Measurements from ENCODE around the gene MRPL52. TPM values are rescaled to one million over a fixed set of nuclear protein-coding genes. Genes with fewer than 3 reads are reported as not detected.

The MRPL52 gene
- total and polyA plus RNA-seq, 2 of the 13 experiments (the other 11 are each of a cell fraction or from before 2014, with no cell fraction given), result 118 to 329 TPM

DNA sequence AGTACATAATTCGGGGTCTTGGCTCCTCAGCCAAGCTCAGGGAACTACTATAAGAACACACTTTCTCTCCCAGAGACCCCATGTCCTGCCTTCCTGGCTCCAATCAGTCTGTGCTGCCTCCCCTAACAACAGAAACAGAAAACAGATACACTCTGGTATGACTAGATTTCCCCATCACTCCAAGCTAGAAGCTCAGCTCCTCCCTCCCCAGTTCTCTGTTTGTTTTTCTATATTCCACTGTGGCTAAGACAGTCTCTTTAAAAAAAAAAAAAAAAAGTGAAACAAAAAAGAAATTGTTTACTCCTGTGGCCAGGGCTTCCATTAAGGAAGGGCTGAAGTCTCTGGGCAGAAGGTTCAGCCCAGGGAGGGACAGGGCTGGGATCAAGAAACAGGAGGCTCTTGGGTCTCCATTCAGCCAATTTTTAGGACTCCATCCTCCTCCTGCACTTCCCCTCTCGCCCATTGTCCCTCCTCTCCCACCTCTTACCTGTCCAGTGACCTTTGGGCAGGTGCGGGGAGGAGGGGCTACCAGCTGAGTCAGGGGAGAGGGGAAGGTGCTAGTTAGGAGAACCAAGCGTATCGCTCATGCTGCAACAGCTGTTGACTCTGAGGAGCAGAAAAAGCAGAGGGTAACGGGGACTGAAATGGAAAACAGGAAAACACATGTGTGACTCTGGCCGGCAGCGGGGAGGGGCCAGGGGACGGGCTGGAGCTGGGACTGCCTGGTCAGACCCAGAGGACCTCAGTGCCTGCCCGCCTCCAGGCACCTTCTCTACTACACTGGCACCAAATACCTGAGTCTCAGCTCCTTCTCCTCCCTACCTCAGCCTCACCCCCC lies 10.3 kb upstream of the MRPL52 start (continued):
- TF ChIP-seq, protein P1, sequence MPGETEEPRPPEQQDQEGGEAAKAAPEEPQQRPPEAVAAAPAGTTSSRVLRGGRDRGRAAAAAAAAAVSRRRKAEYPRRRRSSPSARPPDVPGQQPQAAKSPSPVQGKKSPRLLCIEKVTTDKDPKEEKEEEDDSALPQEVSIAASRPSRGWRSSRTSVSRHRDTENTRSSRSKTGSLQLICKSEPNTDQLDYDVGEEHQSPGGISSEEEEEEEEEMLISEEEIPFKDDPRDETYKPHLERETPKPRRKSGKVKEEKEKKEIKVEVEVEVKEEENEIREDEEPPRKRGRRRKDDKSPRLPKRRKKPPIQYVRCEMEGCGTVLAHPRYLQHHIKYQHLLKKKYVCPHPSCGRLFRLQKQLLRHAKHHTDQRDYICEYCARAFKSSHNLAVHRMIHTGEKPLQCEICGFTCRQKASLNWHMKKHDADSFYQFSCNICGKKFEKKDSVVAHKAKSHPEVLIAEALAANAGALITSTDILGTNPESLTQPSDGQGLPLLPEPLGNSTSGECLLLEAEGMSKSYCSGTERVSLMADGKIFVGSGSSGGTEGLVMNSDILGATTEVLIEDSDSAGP (CRISPR knock-in tag; IDR thresholded peaks at IDR 0.05; ENCODE audit: borderline replicate concordance), result peak; percentile 66; the same call in 1 of the 2 replicates
- no peak for TF ChIP-seq ZFP82 (CRISPR knock-in tag; IDR thresholded peaks at IDR 0.05; ENCODE audit: borderline replicate concordance)
- no peak for TF ChIP-seq ZNF460 (CRISPR knock-in tag; IDR thresholded peaks at IDR 0.05; ENCODE audit: borderline replicate concordance)
- TF ChIP-seq ZMYM2 (CRISPR knock-in tag; IDR thresholded peaks at IDR 0.05), result no peak
- no peak for TF ChIP-seq ZNF879 (CRISPR knock-in tag; IDR thresholded peaks at IDR 0.05)
- no peak for TF ChIP-seq NKX3-1 (CRISPR knock-in tag; IDR thresholded peaks at IDR 0.05)
- no peak for TF ChIP-seq ZNF567 (CRISPR knock-in tag; IDR thresholded peaks at IDR 0.05; ENCODE audit: borderline replicate concordance)
- no peak for TF ChIP-seq ZBTB1 (CRISPR knock-in tag; IDR thresholded peaks at IDR 0.05; ENCODE audit: borderline replicate concordance)
- TF ChIP-seq, protein P2, sequence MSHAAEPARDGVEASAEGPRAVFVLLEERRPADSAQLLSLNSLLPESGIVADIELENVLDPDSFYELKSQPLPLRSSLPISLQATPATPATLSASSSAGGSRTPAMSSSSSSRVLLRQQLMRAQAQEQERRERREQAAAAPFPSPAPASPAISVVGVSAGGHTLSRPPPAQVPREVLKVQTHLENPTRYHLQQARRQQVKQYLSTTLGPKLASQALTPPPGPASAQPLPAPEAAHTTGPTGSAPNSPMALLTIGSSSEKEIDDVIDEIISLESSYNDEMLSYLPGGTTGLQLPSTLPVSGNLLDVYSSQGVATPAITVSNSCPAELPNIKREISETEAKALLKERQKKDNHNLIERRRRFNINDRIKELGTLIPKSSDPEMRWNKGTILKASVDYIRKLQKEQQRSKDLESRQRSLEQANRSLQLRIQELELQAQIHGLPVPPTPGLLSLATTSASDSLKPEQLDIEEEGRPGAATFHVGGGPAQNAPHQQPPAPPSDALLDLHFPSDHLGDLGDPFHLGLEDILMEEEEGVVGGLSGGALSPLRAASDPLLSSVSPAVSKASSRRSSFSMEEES (CRISPR knock-in tag; IDR thresholded peaks at IDR 0.05), result no peak
- TF ChIP-seq, protein P3, sequence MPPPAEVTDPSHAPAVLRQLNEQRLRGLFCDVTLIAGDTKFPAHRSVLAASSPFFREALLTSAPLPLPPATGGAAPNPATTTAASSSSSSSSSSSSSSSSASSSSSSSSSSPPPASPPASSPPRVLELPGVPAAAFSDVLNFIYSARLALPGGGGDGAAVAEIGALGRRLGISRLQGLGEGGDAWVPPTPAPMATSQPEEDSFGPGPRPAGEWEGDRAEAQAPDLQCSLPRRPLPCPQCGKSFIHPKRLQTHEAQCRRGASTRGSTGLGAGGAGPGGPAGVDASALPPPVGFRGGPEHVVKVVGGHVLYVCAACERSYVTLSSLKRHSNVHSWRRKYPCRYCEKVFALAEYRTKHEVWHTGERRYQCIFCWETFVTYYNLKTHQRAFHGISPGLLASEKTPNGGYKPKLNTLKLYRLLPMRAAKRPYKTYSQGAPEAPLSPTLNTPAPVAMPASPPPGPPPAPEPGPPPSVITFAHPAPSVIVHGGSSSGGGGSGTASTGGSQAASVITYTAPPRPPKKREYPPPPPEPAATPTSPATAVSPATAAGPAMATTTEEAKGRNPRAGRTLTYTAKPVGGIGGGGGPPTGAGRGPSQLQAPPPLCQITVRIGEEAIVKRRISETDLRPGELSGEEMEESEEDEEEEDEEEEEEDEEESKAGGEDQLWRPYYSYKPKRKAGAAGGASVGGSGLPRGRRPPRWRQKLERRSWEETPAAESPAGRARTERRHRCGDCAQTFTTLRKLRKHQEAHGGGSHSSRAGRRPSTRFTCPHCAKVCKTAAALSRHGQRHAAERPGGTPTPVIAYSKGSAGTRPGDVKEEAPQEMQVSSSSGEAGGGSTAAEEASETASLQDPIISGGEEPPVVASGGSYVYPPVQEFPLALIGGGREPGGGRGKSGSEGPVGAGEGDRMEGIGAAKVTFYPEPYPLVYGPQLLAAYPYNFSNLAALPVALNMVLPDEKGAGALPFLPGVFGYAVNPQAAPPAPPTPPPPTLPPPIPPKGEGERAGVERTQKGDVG (CRISPR knock-in tag; IDR thresholded peaks at IDR 0.05; ENCODE audit: borderline replicate concordance), result no peak
- no peak for TF ChIP-seq ZNF773 (CRISPR knock-in tag; IDR thresholded peaks at IDR 0.05; ENCODE audit: borderline replicate concordance)
- no peak for TF ChIP-seq FOXJ3 (CRISPR knock-in tag; IDR thresholded peaks at IDR 0.05; ENCODE audit: borderline replicate concordance)
- TF ChIP-seq SETDB1 (CRISPR knock-in tag; IDR thresholded peaks at IDR 0.05; ENCODE audit: borderline replicate concordance), result no peak
- no peak for TF ChIP-seq ZNF33B (CRISPR knock-in tag; IDR thresholded peaks at IDR 0.05)
- no peak for TF ChIP-seq ZNF124 (CRISPR knock-in tag; IDR thresholded peaks at IDR 0.05)
- peak; percentile 35; the same call in 1 of the 3 replicates for TF ChIP-seq MXI1 (IDR thresholded peaks at IDR 0.05; ENCODE audit: borderline replicate concordance, low read depth, low read length)
- TF ChIP-seq, protein P4, sequence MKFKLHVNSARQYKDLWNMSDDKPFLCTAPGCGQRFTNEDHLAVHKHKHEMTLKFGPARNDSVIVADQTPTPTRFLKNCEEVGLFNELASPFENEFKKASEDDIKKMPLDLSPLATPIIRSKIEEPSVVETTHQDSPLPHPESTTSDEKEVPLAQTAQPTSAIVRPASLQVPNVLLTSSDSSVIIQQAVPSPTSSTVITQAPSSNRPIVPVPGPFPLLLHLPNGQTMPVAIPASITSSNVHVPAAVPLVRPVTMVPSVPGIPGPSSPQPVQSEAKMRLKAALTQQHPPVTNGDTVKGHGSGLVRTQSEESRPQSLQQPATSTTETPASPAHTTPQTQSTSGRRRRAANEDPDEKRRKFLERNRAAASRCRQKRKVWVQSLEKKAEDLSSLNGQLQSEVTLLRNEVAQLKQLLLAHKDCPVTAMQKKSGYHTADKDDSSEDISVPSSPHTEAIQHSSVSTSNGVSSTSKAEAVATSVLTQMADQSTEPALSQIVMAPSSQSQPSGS (CRISPR knock-in tag; IDR thresholded peaks at IDR 0.05), result no peak
- TF ChIP-seq SAP130 (CRISPR knock-in tag; IDR thresholded peaks at IDR 0.05; ENCODE audit: low read depth), result peak; percentile 70
- TF ChIP-seq THAP11 (CRISPR knock-in tag; IDR thresholded peaks at IDR 0.05), result no peak
- no peak for TF ChIP-seq ELF4 (CRISPR knock-in tag; IDR thresholded peaks at IDR 0.05; ENCODE audit: borderline replicate concordance)
- no peak; the same call in 1 of the 2 replicates for TF ChIP-seq PITX1 (CRISPR knock-in tag; IDR thresholded peaks at IDR 0.05)
- TF ChIP-seq TCF7 (IDR thresholded peaks at IDR 0.05; ENCODE audit: low read depth), result no peak

All from HepG2 (cell line).